ENCODE results near the gene KCNC3. TPM values are rescaled to one million over a fixed set of nuclear protein-coding genes. Genes with fewer than 3 reads are reported as not detected.

KCNC3 gene
- total RNA-seq, 1 experiment from 2014 or later: 17.3 TPM

- Mint-ChIP-seq H3K9me3 (no peaks in the 10 kb centered on the region; a peak in 2 of 5 replicates), H3K27me3 (ENCODE audit: low read depth) (peaks cover 11% of the 10 kb centered on the region), H3K36me3 (ENCODE audit: insufficient read depth in 1 of 3, low read depth in 3 of 3) (peaks cover 0 to 8% (median 6%) of the 10 kb centered on the region in 3 experiments; a peak in 3 of 7 replicates), H3K4me3 (no peak overlapping the region), H3K4me1 (peaks cover 8 to 16% of the 10 kb centered on the region in 2 experiments), H3K27ac (peak overlapping the region; percentile 34 to 72 (median 44); a peak in 2 of 7 replicates)
- Histone ChIP-seq H3K79me2 (ENCODE audit: insufficient read depth, low read length) (no peaks in the 10 kb centered on the region), H3K23ac (ENCODE audit: insufficient read length, low read depth, low read length) (no peak overlapping the region), H3K18ac (ENCODE audit: insufficient read length, low read depth, low read length) (no peak overlapping the region), H3K9ac (ENCODE audit: extremely low read depth, insufficient read length, low read length) (no peak overlapping the region), H4K5ac (ENCODE audit: insufficient read length, low read depth, low read length) (no peak overlapping the region), H2AFZ (ENCODE audit: low read length) (no peak overlapping the region), H3T11ph (ENCODE audit: low read length) (no peak overlapping the region), H3K9me3 (ENCODE audit: control insufficient read depth, low read depth, low read length) (no peaks in the 10 kb centered on the region), H3K56ac (ENCODE audit: insufficient read length, low read depth, low read length) (no peak overlapping the region), H4K20me1 (ENCODE audit: control insufficient read depth, insufficient read depth, insufficient read length) (no peaks in the 10 kb centered on the region), H3K27ac (ENCODE audit: insufficient read length, low read depth, low read length) (no peak overlapping the region), H2BK20ac (ENCODE audit: low read depth, low read length, poor library complexity, severe bottlenecking) (no peak overlapping the region), H3K14ac (ENCODE audit: insufficient read depth, low read length) (peak overlapping the region; percentile 41; the same call in 1 of the 2 replicates), H4K91ac (ENCODE audit: insufficient read length, low read depth, low read length) (no peak overlapping the region), H2BK120ac (ENCODE audit: low read depth, low read length, poor library complexity, severe bottlenecking) (no peak overlapping the region), H3K4me2 (ENCODE audit: insufficient read depth, insufficient read length, low read length) (peak overlapping the region; percentile 38), H3K79me1 (ENCODE audit: insufficient read depth, low read depth, low read length, poor library complexity, severe bottlenecking) (no peaks in the 10 kb centered on the region), H2BK5ac (ENCODE audit: insufficient read length, low read length) (no peak overlapping the region), H4K8ac (replicated peaks; ENCODE audit: insufficient read length, low read depth, low read length) (no peak overlapping the region), H3K4me1 (ENCODE audit: insufficient read depth, low read length) (peaks cover 2% of the 10 kb centered on the region; the same call in 1 of the 2 replicates), H3K23me2 (ENCODE audit: insufficient read length, low read depth, low read length, poor library complexity, severe bottlenecking) (no peaks in the 10 kb centered on the region), H2AK5ac (ENCODE audit: insufficient read length, low read length) (no peak overlapping the region), H3K4ac (ENCODE audit: low read depth, low read length) (no peak overlapping the region), H2BK15ac (ENCODE audit: low read depth, low read length) (no peak overlapping the region), H3K27me3 (ENCODE audit: insufficient read depth, low read length) (no peaks in the 10 kb centered on the region), H2BK12ac (ENCODE audit: insufficient read length, low read depth, low read length) (no peak overlapping the region)
- no CpG with 5 or more reads among the region's 54 CpGs for WGBS (ENCODE audit: extremely low coverage, insufficient read length, low lambda C conversion rate)
- peak; percentile 83 for DNase-seq
- TF ChIP-seq CTCF (conservative IDR thresholded peaks at IDR 0.05): peak; percentile 90
These were observed 28.3 kb upstream of the KCNC3 start for GRCh38 chr19:50357178-50358100.
